Spleen (tissue), 7 donors: ENCODE measurements around the gene CHRM3.

ENCODE experiments used
- POLR2A ChIP-seq, 3 donors: fragments of 450-650 bp; IDR thresholded peaks; one replicate each; pipeline ENCODE4 v1.5.1; 2017; ENCODE audit warnings: antibody characterized with exemption in 3 of 3, mild to moderate bottlenecking in 1 of 3
- POLR2AphosphoS5 ChIP-seq, 3 donors: sonication (generic); formaldehyde crosslinking; IDR thresholded peaks; one replicate each; pipeline ENCODE4 v1.5.1; 2017; ENCODE audit warnings: antibody characterized with exemption in 3 of 3
- TF ChIP-seq, protein P1 (sequence below), 11 experiments: fragments of 200-600 bp in 7 of 11; fragments of 450-650 bp in 4 of 11; sonication (generic) in 4 of 11; IDR thresholded peaks in 8 of 11; conservative IDR thresholded peaks in 3 of 11; 1 replicate in 7 of 11; 2 replicates in 4 of 11; pipeline versions ENCODE4 v1.4.0 to v1.8.0; 2016 to 2021; ENCODE audit warnings: antibody characterized with exemption in 11 of 11, inconsistent platforms in 4 of 11, mild to moderate bottlenecking in 1 of 11
- donor health status: DM: no; HTN: no; CAD: no; lungs with moderate emphysema.
- donor health status: DM: no; HTN: no; CAD: no.
- donor health status: DM: no; HTN: no; CAD: no.

DNA sequence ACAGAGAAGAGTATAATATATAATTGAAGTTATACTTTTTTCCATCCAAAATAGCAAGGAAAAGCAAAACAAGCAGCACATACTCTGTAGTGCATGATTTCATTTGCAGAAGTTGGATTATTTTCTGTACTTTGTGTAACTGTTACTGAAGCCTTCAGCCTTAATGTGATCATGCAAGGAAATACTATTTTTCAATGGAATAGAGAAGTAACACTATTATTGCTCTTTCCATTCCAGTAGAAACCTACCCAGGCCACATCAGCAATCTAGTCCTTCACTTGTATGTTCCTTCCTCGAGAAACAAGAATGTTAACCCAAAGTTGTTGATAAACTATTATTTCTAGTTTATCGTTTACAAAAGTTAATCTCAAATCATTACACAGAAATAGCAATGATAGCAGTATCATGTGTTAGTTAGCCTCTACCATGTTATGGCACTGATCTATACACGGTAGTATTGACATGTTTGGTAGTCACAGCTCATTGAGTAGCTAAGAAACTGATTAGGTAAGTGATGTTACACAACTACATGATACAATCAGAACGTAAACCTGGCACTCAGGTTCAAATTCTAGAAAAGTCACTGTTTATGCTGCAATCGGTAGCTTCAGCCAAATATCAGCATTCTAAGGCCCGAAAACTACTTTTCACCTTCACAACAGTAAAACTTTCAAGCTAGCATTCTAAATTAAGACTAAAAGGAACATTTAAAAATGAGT lies 37.6 kb upstream of the CHRM3 start:
- TF ChIP-seq, protein P1, sequence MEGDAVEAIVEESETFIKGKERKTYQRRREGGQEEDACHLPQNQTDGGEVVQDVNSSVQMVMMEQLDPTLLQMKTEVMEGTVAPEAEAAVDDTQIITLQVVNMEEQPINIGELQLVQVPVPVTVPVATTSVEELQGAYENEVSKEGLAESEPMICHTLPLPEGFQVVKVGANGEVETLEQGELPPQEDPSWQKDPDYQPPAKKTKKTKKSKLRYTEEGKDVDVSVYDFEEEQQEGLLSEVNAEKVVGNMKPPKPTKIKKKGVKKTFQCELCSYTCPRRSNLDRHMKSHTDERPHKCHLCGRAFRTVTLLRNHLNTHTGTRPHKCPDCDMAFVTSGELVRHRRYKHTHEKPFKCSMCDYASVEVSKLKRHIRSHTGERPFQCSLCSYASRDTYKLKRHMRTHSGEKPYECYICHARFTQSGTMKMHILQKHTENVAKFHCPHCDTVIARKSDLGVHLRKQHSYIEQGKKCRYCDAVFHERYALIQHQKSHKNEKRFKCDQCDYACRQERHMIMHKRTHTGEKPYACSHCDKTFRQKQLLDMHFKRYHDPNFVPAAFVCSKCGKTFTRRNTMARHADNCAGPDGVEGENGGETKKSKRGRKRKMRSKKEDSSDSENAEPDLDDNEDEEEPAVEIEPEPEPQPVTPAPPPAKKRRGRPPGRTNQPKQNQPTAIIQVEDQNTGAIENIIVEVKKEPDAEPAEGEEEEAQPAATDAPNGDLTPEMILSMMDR (IDR thresholded peaks at IDR 0.05 in 8 of 11, conservative IDR thresholded peaks at IDR 0.05 in 3 of 11): no peak
- TF ChIP-seq POLR2AphosphoS5 (IDR thresholded peaks at IDR 0.05) (no peak), POLR2A (IDR thresholded peaks at IDR 0.05) (no peak)
